CD4-positive, alpha-beta memory T cell (primary cell): ENCODE results near the gene B4GALT1. TPM values are rescaled to one million over a fixed set of nuclear protein-coding genes. Genes with fewer than 3 reads are reported as not detected.

Source experiments
- CTCF ChIA-PET: fragments of 350-600 bp; sonication (Branson Sonifier 250); formaldehyde crosslinking; loops from one replicate; lab custom pipeline; 2021; ENCODE audit warnings: inconsistent platforms; ENCODE audit not compliant: partially characterized antibody; lab: Charles Lee
- POLR2A ChIA-PET: fragments of 350-600 bp; sonication (Branson Sonifier 250); formaldehyde crosslinking; loops from one replicate; lab custom pipeline; 2021; ENCODE audit not compliant: partially characterized antibody; lab: Charles Lee
- DNase-seq, 5 donors: peaks; one replicate each; pipeline versions ENCODE4 v3.0.0 to v3.0.0-alpha.2; 2020 to 2022; ENCODE audit warnings: mixed read lengths in 1 of 5
- H3K27ac ChIP-seq: one replicate; pipeline ENCODE4 v1.7.0; 2013; ENCODE audit warnings: low read depth, low read length
- H3K27me3 ChIP-seq: 2 replicates; pipeline ENCODE4 v1.7.0; 2013; ENCODE audit warnings: mild to moderate bottlenecking, low read length, moderate library complexity; ENCODE audit not compliant: insufficient read depth
- H3K36me3 ChIP-seq: 2 replicates; pipeline ENCODE4 v1.7.0; 2013; ENCODE audit warnings: mild to moderate bottlenecking, low read length, moderate library complexity; ENCODE audit not compliant: insufficient read depth
- H3K4me1 ChIP-seq: 2 replicates; pipeline ENCODE4 v1.7.0; 2013; ENCODE audit warnings: mild to moderate bottlenecking, low read length, moderate library complexity; ENCODE audit not compliant: insufficient read depth
- H3K4me3 ChIP-seq, 2 donors: one replicate each; pipeline ENCODE4 v1.7.0; 2013; ENCODE audit warnings: low read length in 2 of 2, mild to moderate bottlenecking in 1 of 2
- H3K9me3 ChIP-seq, 2 donors: one replicate each; pipeline ENCODE4 v1.7.0; 2013; ENCODE audit warnings: low read length in 2 of 2, control low read depth in 1 of 2; ENCODE audit not compliant: control insufficient read depth in 1 of 2
- H3K27ac Mint-ChIP-seq, 7 donors: one replicate each; pipeline ENCODE4 v1.8.0; 2020 to 2021; ENCODE audit warnings: mixed read lengths in 7 of 7, mild to moderate bottlenecking in 6 of 7, inconsistent platforms in 3 of 7, moderate library complexity in 3 of 7
- H3K27me3 Mint-ChIP-seq, 2 donors: one replicate each; pipeline ENCODE4 v1.8.0; 2020 to 2021; ENCODE audit warnings: mixed read lengths in 2 of 2
- H3K36me3 Mint-ChIP-seq, 2 donors: one replicate each; pipeline ENCODE4 v1.8.0; 2020 to 2021; ENCODE audit warnings: mixed read lengths in 2 of 2, inconsistent platforms in 1 of 2, mild to moderate bottlenecking in 1 of 2
- H3K4me1 Mint-ChIP-seq, 4 donors: one replicate each; pipeline ENCODE4 v1.8.0; 2020 to 2021; ENCODE audit warnings: mixed read lengths in 4 of 4, mild to moderate bottlenecking in 1 of 4
- H3K4me3 Mint-ChIP-seq, 8 donors: one replicate each; pipeline ENCODE4 v1.8.0; 2020 to 2021; ENCODE audit warnings: mixed read lengths in 8 of 8, mild to moderate bottlenecking in 7 of 8, moderate library complexity in 6 of 8, inconsistent platforms in 3 of 8
- H3K9me3 Mint-ChIP-seq, 8 donors: one replicate each; pipeline ENCODE4 v1.8.0; 2020 to 2021; ENCODE audit warnings: mixed read lengths in 8 of 8, mild to moderate bottlenecking in 5 of 8, inconsistent platforms in 3 of 8, moderate library complexity in 1 of 8
- intact Hi-C: fragments of 100-400 bp; cut with micrococcal nuclease; formaldehyde crosslinking; loops from one replicate; pipeline ENCODE4 v1.15.1; 2023
- polyA plus RNA-seq, 2 donors: library from polyadenylated mRNA; unstranded; fragments of 300-500 nt; fragmentation: Illumina TruSeq; gene quantifications; one replicate each; pipeline ENCODE4 v1.2.3, GENCODE V29; 2021
- total RNA-seq, 2 experiments: library from RNA; stranded (reverse); gene quantifications; one replicate each; pipeline ENCODE4 v1.2.3, GENCODE V29; 2021

The B4GALT1 gene
- total and polyA plus RNA-seq, 4 experiments from 2014 or later = 16.6 to 56.0 (median 43.1) TPM

DNA sequence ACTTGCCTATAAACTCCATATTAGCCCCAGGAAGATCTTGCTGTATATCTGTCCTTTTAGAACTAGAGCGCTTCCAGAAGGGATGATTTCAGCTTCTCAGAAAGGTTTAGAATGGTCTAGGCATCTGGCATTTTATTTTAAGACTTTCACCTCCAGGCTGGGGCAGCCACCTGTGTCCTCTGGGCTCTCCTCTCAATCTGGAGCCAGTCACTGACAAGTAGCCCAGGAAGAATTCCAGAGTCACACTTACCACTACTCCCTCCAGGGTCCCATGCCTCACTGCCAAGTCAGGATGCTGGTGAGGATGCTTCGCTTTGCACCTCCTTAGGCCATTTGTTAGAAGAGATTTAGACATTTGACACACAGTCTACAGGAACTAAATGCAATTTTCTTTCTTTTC lies 20.8 kb downstream of the B4GALT1 start:
- DNase-seq = no peak
- ChIA-PET POLR2A (interaction anchor here (1.0 to 18.4 kb wide), 2 partner anchors 18 to 37 kb away, joined by 5 to 376 read pairs; partner anchors contain the start of gene B4GALT1), CTCF (interaction anchor here (0.9 kb wide), 1 partner anchor 9 kb away, joined by 3 read pairs; no protein-coding TSS in a partner anchor)
- H3K4me1 ChIP-seq = peaks cover 87% of the 10 kb centered on the region
- H3K4me3 ChIP-seq = no peak overlapping the region
- no peak overlapping the region for H3K4me3 Mint-ChIP-seq
- H3K27ac ChIP-seq = no peak overlapping the region
- peaks cover 8 to 13% of the 10 kb centered on the region in 2 donors for H3K36me3 Mint-ChIP-seq
- no peaks in the 10 kb centered on the region for H3K27me3 Mint-ChIP-seq
- no peaks in the 10 kb centered on the region for H3K9me3 ChIP-seq
- H3K9me3 Mint-ChIP-seq = no peaks in the 10 kb centered on the region
- intact Hi-C loops = no loop called here
- H3K27me3 ChIP-seq = no peaks in the 10 kb centered on the region
- peaks cover 50 to 92% (median 73%) of the 10 kb centered on the region in 4 donors for H3K4me1 Mint-ChIP-seq
- H3K27ac Mint-ChIP-seq = peak overlapping the region in 5 of 7 donors; percentile 46 to 53 (median 50)
- no peaks in the 10 kb centered on the region for H3K36me3 ChIP-seq

GRCh38 chr9:33144551-33144950 lies 22.6 kb downstream of the B4GALT1 start:
- H3K27ac ChIP-seq = no peak overlapping the region
- no peak overlapping the region for H3K4me3 ChIP-seq
- H3K36me3 ChIP-seq = no peaks in the 10 kb centered on the region
- peak overlapping the region in 7 of 8 donors; percentile 25 to 85 (median 65) for H3K4me3 Mint-ChIP-seq
- no peaks in the 10 kb centered on the region for H3K27me3 Mint-ChIP-seq
- no peak for DNase-seq
- H3K4me1 Mint-ChIP-seq = peaks cover 52 to 93% (median 77%) of the 10 kb centered on the region in 4 donors
- peaks cover 93% of the 10 kb centered on the region for H3K4me1 ChIP-seq
- no peaks in the 10 kb centered on the region for H3K27me3 ChIP-seq
- no peaks in the 10 kb centered on the region for H3K9me3 Mint-ChIP-seq
- H3K9me3 ChIP-seq = no peaks in the 10 kb centered on the region
- H3K36me3 Mint-ChIP-seq = peaks cover 9 to 20% of the 10 kb centered on the region in 2 donors
- peak overlapping the region in 6 of 7 donors; percentile 77 to 94 (median 82) for H3K27ac Mint-ChIP-seq
- ChIA-PET POLR2A (interaction anchor here (2.3 to 18.4 kb wide), 2 partner anchors 11 to 20 kb away, joined by 11 to 376 read pairs; partner anchors contain the start of gene B4GALT1), CTCF (interaction anchor here (1.0 to 1.3 kb wide), 2 partner anchors 15 to 26 kb away, joined by 4 to 7 read pairs; no protein-coding TSS in a partner anchor)
- intact Hi-C loops = no loop called here

DNA sequence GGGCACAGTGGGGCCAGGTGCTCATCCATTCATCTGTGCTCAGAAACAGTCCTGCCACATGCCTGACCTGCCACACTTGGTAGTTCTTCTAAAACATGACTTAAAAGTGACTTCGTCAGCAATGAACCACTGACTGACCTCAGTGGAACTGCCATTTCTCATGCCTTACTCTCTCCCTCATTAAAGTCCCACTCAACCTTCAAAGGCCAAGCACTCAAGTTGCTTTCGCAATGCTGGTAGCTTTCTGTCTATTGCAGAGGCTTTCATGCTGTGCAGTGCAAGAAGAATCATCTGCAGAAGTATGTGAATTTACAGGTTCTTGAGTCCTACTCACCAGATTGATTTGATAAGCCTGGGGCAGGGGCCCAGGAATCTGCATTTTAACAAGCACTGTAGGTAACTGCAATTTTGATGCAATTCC lies 23.9 kb downstream of the B4GALT1 start:
- Mint-ChIP-seq H3K27me3 (no peaks in the 10 kb centered on the region), H3K27ac (peak overlapping the region; percentile 50 to 95 (median 90)), H3K9me3 (no peaks in the 10 kb centered on the region), H3K4me1 (peaks cover 59 to 97% (median 81%) of the 10 kb centered on the region in 4 donors), H3K36me3 (peaks cover 9 to 20% of the 10 kb centered on the region in 2 donors), H3K4me3 (peak overlapping the region; percentile 26 to 85 (median 74))
- Histone ChIP-seq H3K4me1 (peaks cover 99% of the 10 kb centered on the region), H3K36me3 (no peaks in the 10 kb centered on the region), H3K27ac (no peak overlapping the region), H3K4me3 (no peak overlapping the region), H3K27me3 (no peaks in the 10 kb centered on the region), H3K9me3 (no peaks in the 10 kb centered on the region)
- intact Hi-C loops = no loop called here
- CTCF ChIA-PET = interaction anchor here (0.8 to 3.3 kb wide), 6 partner anchors 8 to 27 kb away, joined by 3 to 18 read pairs (median 6); partner anchors contain the start of gene B4GALT1
- DNase-seq = no peak
- POLR2A ChIA-PET = interaction anchor here (0.6 to 18.4 kb wide), 6 partner anchors 8 to 119 kb away, joined by 3 to 376 read pairs (median 9); partner anchors contain the start of genes B4GALT1, DNAJA1 and SMU1

DNA sequence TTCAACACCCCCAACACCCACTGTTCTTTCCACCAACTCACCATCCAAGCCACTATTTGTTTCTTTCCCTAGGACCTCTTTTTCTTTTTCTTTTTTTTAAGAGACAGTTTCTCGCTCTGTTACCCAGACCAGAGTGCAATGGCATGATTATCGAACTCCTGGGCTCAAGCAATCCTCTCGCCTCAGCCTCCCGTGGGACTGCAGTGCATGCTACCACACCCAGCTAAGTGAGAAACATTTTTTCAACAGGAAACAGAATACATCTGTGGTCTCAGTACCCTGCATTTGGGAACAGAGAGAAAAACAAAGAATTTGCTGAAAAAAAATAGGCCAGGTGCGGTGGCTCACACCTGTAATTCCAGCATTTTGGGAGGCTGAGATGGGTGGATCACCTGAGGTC lies 24.6 kb downstream of the B4GALT1 start:
- peak in 1 of 5 donors; percentile 46 for DNase-seq
- no peaks in the 10 kb centered on the region for H3K9me3 ChIP-seq
- Mint-ChIP-seq H3K4me1 (peaks cover 62 to 98% (median 83%) of the 10 kb centered on the region in 4 donors), H3K27me3 (no peaks in the 10 kb centered on the region), H3K36me3 (peaks cover 9 to 22% of the 10 kb centered on the region in 2 donors), H3K27ac (peak overlapping the region; percentile 94 to 99 (median 96)), H3K9me3 (no peaks in the 10 kb centered on the region), H3K4me3 (peak overlapping the region; percentile 60 to 92 (median 86))
- no peak overlapping the region for H3K27ac ChIP-seq
- H3K36me3 ChIP-seq = no peaks in the 10 kb centered on the region
- peaks cover 99% of the 10 kb centered on the region for H3K4me1 ChIP-seq
- no peaks in the 10 kb centered on the region for H3K27me3 ChIP-seq
- POLR2A ChIA-PET = interaction anchor here (0.6 to 18.4 kb wide), 8 partner anchors 8 to 118 kb away, joined by 3 to 376 read pairs (median 6); partner anchors contain the start of genes B4GALT1 and DNAJA1
- CTCF ChIA-PET = interaction anchor here (0.9 to 3.3 kb wide), 4 partner anchors 9 to 81 kb away, joined by 3 to 18 read pairs (median 8); partner anchors contain the start of gene B4GALT1
- intact Hi-C loops = loop anchor here (1.0 kb wide), 1 partner anchor 25 kb away; the partner anchor contains the start of gene B4GALT1
- no peak overlapping the region for H3K4me3 ChIP-seq

GRCh38 chr9:33140401-33141360 lies 26.5 kb downstream of the B4GALT1 start:
- Mint-ChIP-seq H3K27me3 (no peaks in the 10 kb centered on the region), H3K36me3 (peaks cover 11 to 22% of the 10 kb centered on the region in 2 donors), H3K9me3 (no peaks in the 10 kb centered on the region), H3K4me1 (peaks cover 70 to 98% (median 87%) of the 10 kb centered on the region in 4 donors), H3K4me3 (peak overlapping the region in 7 of 8 donors; percentile 37 to 92 (median 80)), H3K27ac (peak overlapping the region; percentile 94 to 99 (median 96))
- H3K4me3 ChIP-seq = no peak overlapping the region
- CTCF ChIA-PET = interaction anchor here (0.6 to 3.3 kb wide), 10 partner anchors 11 to 86 kb away, joined by 3 to 18 read pairs (median 5); no protein-coding TSS in a partner anchor
- H3K27me3 ChIP-seq = no peaks in the 10 kb centered on the region
- H3K4me1 ChIP-seq = peaks cover 100% of the 10 kb centered on the region
- intact Hi-C loops = loop anchor here (1.0 kb wide), 1 partner anchor 19 kb away; no protein-coding TSS in a partner anchor
- H3K9me3 ChIP-seq = no peaks in the 10 kb centered on the region
- H3K27ac ChIP-seq = peak overlapping the region; percentile 6
- POLR2A ChIA-PET = interaction anchor here (1.0 to 18.4 kb wide), 8 partner anchors 11 to 150 kb away, joined by 3 to 376 read pairs (median 5); partner anchors contain the start of genes B4GALT1, DNAJA1, NFX1 and SMU1
- DNase-seq = no peak
- no peaks in the 10 kb centered on the region for H3K36me3 ChIP-seq

GRCh38 chr9:33139421-33140228 lies 27.5 kb downstream of the B4GALT1 start:
- H3K27ac Mint-ChIP-seq = peak overlapping the region; percentile 37 to 96 (median 89)
- H3K9me3 Mint-ChIP-seq = no peaks in the 10 kb centered on the region
- CTCF ChIA-PET = interaction anchor here (1.1 to 3.3 kb wide), 4 partner anchors 12 to 31 kb away, joined by 3 to 12 read pairs (median 10); no protein-coding TSS in a partner anchor
- H3K27ac ChIP-seq = no peak overlapping the region
- H3K4me3 Mint-ChIP-seq = peak overlapping the region in 7 of 8 donors; percentile 36 to 88 (median 75)
- no peaks in the 10 kb centered on the region for H3K27me3 Mint-ChIP-seq
- peaks cover 95% of the 10 kb centered on the region for H3K4me1 ChIP-seq
- no peak for DNase-seq
- intact Hi-C loops = no loop called here
- POLR2A ChIA-PET = interaction anchor here (0.8 to 18.4 kb wide), 4 partner anchors 10 to 64 kb away, joined by 3 to 376 read pairs (median 9); partner anchors contain the start of gene B4GALT1
- peaks cover 70 to 98% (median 86%) of the 10 kb centered on the region in 4 donors for H3K4me1 Mint-ChIP-seq
- peaks cover 13 to 30% of the 10 kb centered on the region in 2 donors for H3K36me3 Mint-ChIP-seq
- H3K36me3 ChIP-seq = no peaks in the 10 kb centered on the region
- H3K9me3 ChIP-seq = no peaks in the 10 kb centered on the region
- no peaks in the 10 kb centered on the region for H3K27me3 ChIP-seq
- no peak overlapping the region for H3K4me3 ChIP-seq
